ENCODE results near the gene IGLON5.

IGLON5 gene

DNA sequence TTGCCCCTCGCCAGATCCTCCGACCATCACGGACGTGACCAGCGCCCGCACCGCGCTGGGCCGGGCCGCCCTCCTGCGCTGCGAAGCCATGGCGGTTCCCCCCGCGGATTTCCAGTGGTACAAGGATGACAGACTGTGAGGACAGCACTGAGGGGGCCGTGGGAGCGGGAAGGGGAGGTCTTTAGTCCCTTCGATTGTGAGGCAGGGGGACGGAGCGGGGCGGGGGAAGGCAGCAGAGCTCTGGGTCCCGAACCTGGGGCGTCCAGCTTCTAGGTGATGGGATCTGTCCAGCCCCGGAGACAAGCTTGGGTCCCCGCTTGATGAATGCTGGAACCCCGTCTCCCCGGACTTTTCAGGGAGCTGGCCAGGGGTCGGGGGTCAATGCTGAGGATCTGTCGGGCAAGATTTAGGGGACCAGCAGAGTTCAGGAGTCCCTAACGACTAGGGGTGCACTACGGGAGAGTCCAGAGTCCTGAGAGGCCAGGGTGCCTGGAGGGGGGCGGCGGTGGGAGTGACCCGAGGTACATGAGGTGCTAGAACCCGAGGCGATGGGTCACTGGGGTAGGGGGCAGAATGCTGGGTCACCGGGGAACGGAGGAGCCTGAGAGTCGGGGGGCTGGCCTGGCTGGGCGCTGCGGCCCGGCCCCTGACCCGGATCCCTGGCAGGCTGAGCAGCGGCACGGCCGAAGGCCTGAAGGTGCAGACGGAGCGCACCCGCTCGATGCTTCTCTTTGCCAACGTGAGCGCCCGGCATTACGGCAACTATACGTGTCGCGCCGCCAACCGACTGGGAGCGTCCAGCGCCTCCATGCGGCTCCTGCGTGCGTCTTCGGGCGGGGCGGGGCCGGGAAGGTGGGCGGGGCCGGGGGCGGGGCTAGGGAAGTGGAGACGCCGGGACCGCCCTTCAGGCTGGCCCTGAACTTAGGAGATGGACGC, 15.9 kb downstream of the IGLON5 start:
- TF ChIP-seq ZNF565 (CRISPR knock-in tag; conservative IDR thresholded peaks at IDR 0.05; ENCODE audit: low read depth) = no peak
- no peak for TF ChIP-seq CSDC2 (CRISPR knock-in tag; IDR thresholded peaks at IDR 0.05)
- TF ChIP-seq TCF4 (CRISPR knock-in tag; IDR thresholded peaks at IDR 0.05; ENCODE audit: borderline replicate concordance) = no peak
- no peak for ATAC-seq

GRCh38 chr19:51329411-51329810, 18.0 kb downstream of the IGLON5 start:
- TF ChIP-seq TOX (CRISPR knock-in tag; IDR thresholded peaks at IDR 0.05; ENCODE audit: borderline replicate concordance) = no peak
- TF ChIP-seq GLIS3 (CRISPR knock-in tag; IDR thresholded peaks at IDR 0.05) = no peak
- TF ChIP-seq, protein P1, sequence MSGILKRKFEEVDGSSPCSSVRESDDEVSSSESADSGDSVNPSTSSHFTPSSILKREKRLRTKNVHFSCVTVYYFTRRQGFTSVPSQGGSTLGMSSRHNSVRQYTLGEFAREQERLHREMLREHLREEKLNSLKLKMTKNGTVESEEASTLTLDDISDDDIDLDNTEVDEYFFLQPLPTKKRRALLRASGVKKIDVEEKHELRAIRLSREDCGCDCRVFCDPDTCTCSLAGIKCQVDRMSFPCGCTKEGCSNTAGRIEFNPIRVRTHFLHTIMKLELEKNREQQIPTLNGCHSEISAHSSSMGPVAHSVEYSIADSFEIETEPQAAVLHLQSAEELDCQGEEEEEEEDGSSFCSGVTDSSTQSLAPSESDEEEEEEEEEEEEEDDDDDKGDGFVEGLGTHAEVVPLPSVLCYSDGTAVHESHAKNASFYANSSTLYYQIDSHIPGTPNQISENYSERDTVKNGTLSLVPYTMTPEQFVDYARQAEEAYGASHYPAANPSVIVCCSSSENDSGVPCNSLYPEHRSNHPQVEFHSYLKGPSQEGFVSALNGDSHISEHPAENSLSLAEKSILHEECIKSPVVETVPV (CRISPR knock-in tag; IDR thresholded peaks at IDR 0.05) = no peak
- TF ChIP-seq ISL1 (CRISPR knock-in tag; IDR thresholded peaks at IDR 0.05) = no peak
- no peak for TF ChIP-seq ARNTL (CRISPR knock-in tag; IDR thresholded peaks at IDR 0.05; ENCODE audit: borderline replicate concordance, low read depth)
- TF ChIP-seq ZNF70 (CRISPR knock-in tag; IDR thresholded peaks at IDR 0.05) = no peak
- TF ChIP-seq POU6F1 (CRISPR knock-in tag; IDR thresholded peaks at IDR 0.05; ENCODE audit: borderline replicate concordance, low read depth) = no peak
- no peak for TF ChIP-seq PPARA (CRISPR knock-in tag; IDR thresholded peaks at IDR 0.05; ENCODE audit: borderline replicate concordance)
- no peak for TF ChIP-seq ESRRG (CRISPR knock-in tag; IDR thresholded peaks at IDR 0.05)
- no peak for TF ChIP-seq ZC3H10 (CRISPR knock-in tag; IDR thresholded peaks at IDR 0.05)
- TF ChIP-seq ZNF8 (CRISPR knock-in tag; IDR thresholded peaks at IDR 0.05) = no peak
- TF ChIP-seq RARB (CRISPR knock-in tag; IDR thresholded peaks at IDR 0.05) = no peak
- no peak for TF ChIP-seq ZFP3 (CRISPR knock-in tag; IDR thresholded peaks at IDR 0.05)
- ATAC-seq = no peak

DNA sequence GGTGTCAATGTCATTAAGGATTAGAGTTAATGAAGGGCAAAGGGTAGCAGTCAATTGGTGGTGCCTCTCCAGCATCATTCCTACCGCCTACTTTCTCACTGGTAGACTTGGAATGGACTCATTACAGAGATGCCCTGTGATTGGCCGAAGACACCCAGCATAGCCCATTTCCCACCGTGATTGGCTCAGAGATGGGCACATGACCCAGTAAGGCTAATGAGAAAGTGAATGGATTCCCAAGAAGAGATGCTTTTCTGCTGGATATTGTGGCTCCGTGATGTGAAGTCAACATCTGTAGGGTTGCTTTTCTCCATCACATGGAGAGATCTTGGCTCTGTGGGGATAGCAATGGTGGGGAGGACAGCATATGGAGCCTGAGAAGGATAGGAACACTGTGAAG, 18.9 kb downstream of the IGLON5 start:
- no peak for TF ChIP-seq ZNF8 (CRISPR knock-in tag; IDR thresholded peaks at IDR 0.05)
- no peak for TF ChIP-seq ARNTL (CRISPR knock-in tag; IDR thresholded peaks at IDR 0.05; ENCODE audit: borderline replicate concordance, low read depth)
- TF ChIP-seq SNAI2 (CRISPR knock-in tag; IDR thresholded peaks at IDR 0.05) = no peak
- no peak for TF ChIP-seq TCF4 (CRISPR knock-in tag; IDR thresholded peaks at IDR 0.05; ENCODE audit: borderline replicate concordance)
- TF ChIP-seq TSHZ2 (CRISPR knock-in tag; IDR thresholded peaks at IDR 0.05) = no peak
- TF ChIP-seq, protein P2, sequence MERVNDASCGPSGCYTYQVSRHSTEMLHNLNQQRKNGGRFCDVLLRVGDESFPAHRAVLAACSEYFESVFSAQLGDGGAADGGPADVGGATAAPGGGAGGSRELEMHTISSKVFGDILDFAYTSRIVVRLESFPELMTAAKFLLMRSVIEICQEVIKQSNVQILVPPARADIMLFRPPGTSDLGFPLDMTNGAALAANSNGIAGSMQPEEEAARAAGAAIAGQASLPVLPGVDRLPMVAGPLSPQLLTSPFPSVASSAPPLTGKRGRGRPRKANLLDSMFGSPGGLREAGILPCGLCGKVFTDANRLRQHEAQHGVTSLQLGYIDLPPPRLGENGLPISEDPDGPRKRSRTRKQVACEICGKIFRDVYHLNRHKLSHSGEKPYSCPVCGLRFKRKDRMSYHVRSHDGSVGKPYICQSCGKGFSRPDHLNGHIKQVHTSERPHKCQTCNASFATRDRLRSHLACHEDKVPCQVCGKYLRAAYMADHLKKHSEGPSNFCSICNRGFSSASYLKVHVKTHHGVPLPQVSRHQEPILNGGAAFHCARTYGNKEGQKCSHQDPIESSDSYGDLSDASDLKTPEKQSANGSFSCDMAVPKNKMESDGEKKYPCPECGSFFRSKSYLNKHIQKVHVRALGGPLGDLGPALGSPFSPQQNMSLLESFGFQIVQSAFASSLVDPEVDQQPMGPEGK (CRISPR knock-in tag; IDR thresholded peaks at IDR 0.05; ENCODE audit: borderline replicate concordance) = no peak
- no peak for TF ChIP-seq CREB5 (CRISPR knock-in tag; IDR thresholded peaks at IDR 0.05; ENCODE audit: low read depth)
- no peak for TF ChIP-seq ESRRG (CRISPR knock-in tag; IDR thresholded peaks at IDR 0.05)
- TF ChIP-seq RARB (CRISPR knock-in tag; IDR thresholded peaks at IDR 0.05) = no peak
- TF ChIP-seq GLIS3 (CRISPR knock-in tag; IDR thresholded peaks at IDR 0.05) = no peak
- TF ChIP-seq ZNF565 (CRISPR knock-in tag; conservative IDR thresholded peaks at IDR 0.05; ENCODE audit: low read depth) = no peak
- no peak for TF ChIP-seq BACH2 (CRISPR knock-in tag; IDR thresholded peaks at IDR 0.05; ENCODE audit: borderline replicate concordance)
- TF ChIP-seq ZNF70 (CRISPR knock-in tag; IDR thresholded peaks at IDR 0.05) = no peak
- TF ChIP-seq PPARA (CRISPR knock-in tag; IDR thresholded peaks at IDR 0.05; ENCODE audit: borderline replicate concordance) = no peak
- no peak for TF ChIP-seq CSDC2 (CRISPR knock-in tag; IDR thresholded peaks at IDR 0.05)
- TF ChIP-seq ZFP3 (CRISPR knock-in tag; IDR thresholded peaks at IDR 0.05) = no peak
- TF ChIP-seq, protein P1 (CRISPR knock-in tag; IDR thresholded peaks at IDR 0.05) = no peak
- no peak for ATAC-seq

Data from SK-N-SH treated with all-trans-retinoic acid at 6 μM for 48 hours (cell line).